GM12878 (cell line): ENCODE measurements around the gene MYO7A.

Experiments
- GABPA ChIP-seq: IDR thresholded peaks from 2 replicates; pipeline ENCODE4 v1.6.1; 2014; ENCODE audit warnings: antibody characterized with exemption, low read depth, mild to moderate bottlenecking, inconsistent platforms
- MYC ChIP-seq: IDR thresholded peaks from 2 replicates; pipeline ENCODE4 v1.6.1; 2011; ENCODE audit warnings: mild to moderate bottlenecking, low read length, moderate library complexity, inconsistent platforms; ENCODE audit not compliant: insufficient read depth, insufficient replicate concordance, insufficient read length, severe bottlenecking
- NFIC ChIP-seq: IDR thresholded peaks from 2 replicates; pipeline ENCODE4 v1.6.1; 2012; ENCODE audit warnings: low read depth, mild to moderate bottlenecking, inconsistent platforms, low read length, moderate library complexity
- POLR2AphosphoS5 ChIP-seq: IDR thresholded peaks from 2 replicates; pipeline ENCODE4 v1.6.1; 2011; ENCODE audit warnings: mild to moderate bottlenecking, low read length, inconsistent platforms
- RAD21 ChIP-seq: IDR thresholded peaks from 2 replicates; pipeline ENCODE4 v1.6.1; 2011; ENCODE audit warnings: mild to moderate bottlenecking, low read depth, low read length, moderate library complexity; ENCODE audit not compliant: insufficient read depth
- TCF7 ChIP-seq: IDR thresholded peaks from 2 replicates; pipeline ENCODE4 v1.6.1; 2014; ENCODE audit warnings: antibody characterized with exemption, borderline replicate concordance

DNA sequence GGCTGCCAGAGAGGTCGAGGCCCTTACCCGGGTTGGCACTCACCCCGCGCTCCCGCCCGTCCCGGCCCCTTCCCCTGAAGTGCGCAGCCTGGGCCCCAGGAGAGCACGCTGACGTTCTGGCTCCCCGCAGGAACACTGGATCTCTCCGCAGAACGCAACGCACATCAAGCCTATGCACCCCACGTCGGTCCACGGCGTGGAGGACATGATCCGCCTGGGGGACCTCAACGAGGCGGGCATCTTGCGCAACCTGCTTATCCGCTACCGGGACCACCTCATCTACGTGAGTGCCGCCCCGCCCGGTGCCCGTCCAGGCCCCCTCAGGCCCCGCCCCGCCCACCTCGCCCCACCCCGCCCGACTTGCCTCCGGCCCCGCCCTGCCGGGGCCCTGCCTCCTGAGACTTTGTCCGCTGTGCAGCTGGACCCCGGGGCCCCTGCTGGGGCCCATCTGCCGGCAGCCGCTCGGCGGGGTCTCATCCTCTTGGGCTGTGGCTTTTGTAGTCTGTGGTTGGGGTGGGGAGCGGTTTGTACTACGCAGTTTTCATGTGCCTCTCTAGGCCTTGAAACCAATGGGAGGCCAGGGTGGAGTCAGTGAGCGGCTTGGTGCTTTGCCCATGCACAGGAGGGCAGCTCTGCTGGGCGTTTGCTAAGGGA lies 19.7 kb downstream of the MYO7A start:
- TF ChIP-seq MYC (no peak), POLR2AphosphoS5 (no peak), RAD21 (no peak), GABPA (no peak), NFIC (no peak), TCF7 (no peak)
